Left lung (tissue), 14 donors: Measurements from ENCODE around the gene NMBR. TPM values are rescaled to one million over a fixed set of nuclear protein-coding genes. Genes with fewer than 3 reads are reported as not detected.

Experiments
- ATAC-seq: fragments of 200-7000 bp; cut with Tn5 transposase; one replicate; pipeline ENCODE4 v1.9.1; 2020; ENCODE audit warnings: moderate library complexity
- DNase-seq, 4 donors: peaks; one replicate each; pipeline ENCODE4 v3.0.0-alpha.2; 2013 to 2020
- H3K27ac ChIP-seq, 2 donors: fragments of 200-600 bp; sonication (generic) in 1 of 2; one replicate each; pipeline versions ENCODE4 v1.5.0 to v1.8.0; 2020 to 2021
- H3K27me3 ChIP-seq, 2 donors: fragments of 200-600 bp; sonication (generic) in 1 of 2; one replicate each; pipeline versions ENCODE4 v1.5.0 to v1.8.0; 2020 to 2021
- H3K36me3 ChIP-seq, 2 donors: fragments of 200-600 bp; sonication (generic) in 1 of 2; one replicate each; pipeline versions ENCODE4 v1.5.0 to v1.8.0; 2020 to 2021
- H3K4me1 ChIP-seq, 2 donors: fragments of 200-600 bp; one replicate each; pipeline ENCODE4 v1.8.0; 2021
- H3K4me3 ChIP-seq, 2 donors: fragments of 200-600 bp; sonication (generic) in 1 of 2; one replicate each; pipeline versions ENCODE4 v1.5.0 to v1.8.0; 2020 to 2021; ENCODE audit warnings: mild to moderate bottlenecking in 1 of 2
- H3K9me3 ChIP-seq, 2 donors: fragments of 200-600 bp; sonication (generic) in 1 of 2; one replicate each; pipeline versions ENCODE4 v1.5.0 to v1.8.0; 2020 to 2021
- CTCF ChIP-seq, 2 donors: fragments of 200-600 bp; sonication (generic) in 1 of 2; IDR thresholded peaks; one replicate each; pipeline versions ENCODE4 v1.5.0 to v1.8.0; 2021; ENCODE audit warnings: antibody characterized with exemption in 2 of 2
- intact Hi-C, 2 donors: fragments of 100-400 bp; cut with DNase I; formaldehyde crosslinking; loops; one replicate each; pipeline versions ENCODE4 v1.11.2 to v1.14.2; 2022
- long read RNA-seq, 12 donors: library from polyadenylated mRNA in 2 of 12; unstranded in 2 of 12; transcript quantifications; one replicate each; pipeline ENCODE4 v2.0.0 and lab custom pipeline, GENCODE V29; 2019 to 2026
- polyA plus RNA-seq, 6 donors: library from polyadenylated mRNA; unstranded; fragments of 120-200 nt; gene quantifications; one replicate each; pipeline ENCODE4 v1.2.1, GENCODE V29; 2013; ENCODE audit not compliant: insufficient read length in 6 of 6
- total RNA-seq, 2 donors: library from RNA; stranded (reverse); fragmentation: NEBNext Ultra II Directional; extraction: Animal tissue kit (Norgen Biotek cat#: 25700); gene quantifications; one replicate each; pipeline ENCODE4 v1.2.1, GENCODE V29; 2021
- donor health status: DM: no; HTN: yes; CAD: no.
- donor health status: DM: no; HTN: no; CAD: no.

Gene NMBR
- not detected for total RNA-seq
- polyA plus RNA-seq: under 1 TPM; 0.20 to 0.58 (median 0.26) TPM
- long read RNA-seq, donor 1, partial matches to known transcripts: 133 of 133 reads
- long read RNA-seq, donor 1, other reads (novel, unspliced or antisense): 0 of 133 reads
- long read RNA-seq, donor 2: 0 reads
- long read RNA-seq, donor 3: 0 reads
- long read RNA-seq, donor 4: 0 reads
- long read RNA-seq, donor 5: 0 reads
- long read RNA-seq, donor 6: 0 reads
- long read RNA-seq, donor 7: 0 reads
- long read RNA-seq, donor 8: 0 reads
- long read RNA-seq, donor 9: 0 reads
- long read RNA-seq, donor 10: 0 reads
- long read RNA-seq, donor 11, partial matches to known transcripts: 0 of 3 reads
- long read RNA-seq, donor 11, other reads (novel, unspliced or antisense): 0 of 3 reads
- long read RNA-seq, donor 12: 0 reads

GRCh38 chr6:142146828-142147662, at the start of gene NMBR, which contains the start of gene VTA1:
Gene NMBR, minus strand, starts transcription at chr6:142147122. Its CDS starts 58,464 bp downstream, at chr6:142088658.
Gene VTA1, plus strand, starts transcription at chr6:142147263. Its CDS starts 25 bp downstream, at chr6:142147288.
- peak within 1 kb of the TSS; percentile 13 to 76 for H3K27ac ChIP-seq
- H3K4me3 ChIP-seq: peak within 1 kb of the TSS; percentile 77 to 90
- H3K36me3 ChIP-seq: no peaks in the 10 kb centered on the region
- ATAC-seq: peak; percentile 100
- H3K4me1 ChIP-seq: peaks cover 0 to 33% of the 10 kb centered on the region in 2 donors
- H3K9me3 ChIP-seq: no peaks in the 10 kb centered on the region
- H3K27me3 ChIP-seq: no peaks in the 10 kb centered on the region
- TF ChIP-seq CTCF (IDR thresholded peaks at IDR 0.05): peak; percentile 57 to 88
- DNase-seq: peak; percentile 97 to 99 (median 98)
- intact Hi-C loops: no loop called here

GRCh38 chr6:142195862-142196541, 49.1 kb upstream of the NMBR start:
- no peak overlapping the region for H3K27ac ChIP-seq
- no peaks in the 10 kb centered on the region for H3K4me1 ChIP-seq
- H3K9me3 ChIP-seq: no peaks in the 10 kb centered on the region
- H3K4me3 ChIP-seq: no peak overlapping the region
- DNase-seq: no peak
- H3K27me3 ChIP-seq: no peaks in the 10 kb centered on the region
- H3K36me3 ChIP-seq: peaks cover 0 to 26% of the 10 kb centered on the region in 2 donors
- TF ChIP-seq CTCF (IDR thresholded peaks at IDR 0.05): no peak
- intact Hi-C loops: no loop called here
- ATAC-seq: no peak

- Histone ChIP-seq H3K36me3 (peaks cover 5 to 21% of the 10 kb centered on the region in 2 donors), H3K27ac (no peak overlapping the region), H3K9me3 (no peaks in the 10 kb centered on the region), H3K4me3 (no peak overlapping the region), H3K27me3 (no peaks in the 10 kb centered on the region), H3K4me1 (no peaks in the 10 kb centered on the region)
- intact Hi-C loops: no loop called here
- TF ChIP-seq CTCF (IDR thresholded peaks at IDR 0.05): no peak
- ATAC-seq (no peak), DNase-seq (no peak)
Observed at GRCh38 chr6:142193621-142194020, 46.7 kb upstream of the NMBR start.

- TF ChIP-seq CTCF (IDR thresholded peaks at IDR 0.05): no peak
- H3K27me3 ChIP-seq: no peaks in the 10 kb centered on the region
- ATAC-seq (no peak), DNase-seq (no peak)
- H3K27ac ChIP-seq: no peak overlapping the region
- peaks cover 5 to 16% of the 10 kb centered on the region in 2 donors for H3K36me3 ChIP-seq
- H3K4me1 ChIP-seq: peaks cover 0 to 5% of the 10 kb centered on the region in 2 donors
- H3K4me3 ChIP-seq: no peak overlapping the region
- intact Hi-C loops: no loop called here
- H3K9me3 ChIP-seq: no peaks in the 10 kb centered on the region
Observed at GRCh38 chr6:142192343-142192742, 45.4 kb upstream of the NMBR start.
